Caco-2 (cell line): ENCODE results near the gene SH3BP4. TPM values are rescaled to one million over a fixed set of nuclear protein-coding genes. Genes with fewer than 3 reads are reported as not detected.

Experiments used
- BruUV-seq: library from RNA; stranded (reverse); fragments of 400-500 nt; replicated peaks from 2 replicates; lab custom pipeline; 2021; lab: Mats Ljungman, UMichigan
- CTCF ChIA-PET: fragments of 300-600 bp; sonication (Branson Sonifier 250); formaldehyde crosslinking; loops from one replicate; lab custom pipeline; 2022; ENCODE audit warnings: antibody characterized with exemption; lab: Charles Lee
- POLR2A ChIA-PET: fragments of 300-600 bp; sonication (Branson Sonifier 250); formaldehyde crosslinking; loops from one replicate; lab custom pipeline; 2022; ENCODE audit warnings: antibody characterized with exemption; lab: Charles Lee
- DNase-seq, 2 experiments: peaks; one replicate each; pipeline versions ENCODE4 v3.0.0 to v3.0.0-alpha.2; 2020 to 2022
- H3K27me3 ChIP-seq: replicated peaks from 2 replicates; pipeline ENCODE4 v1.6.0; 2011; ENCODE audit warnings: low read length; ENCODE audit not compliant: control insufficient read depth, insufficient read depth
- H3K36me3 ChIP-seq: 2 replicates; pipeline ENCODE4 v1.5.1; 2011; ENCODE audit warnings: low read length; ENCODE audit not compliant: control insufficient read depth, insufficient read depth
- H3K4me1 ChIP-seq: fragments of 250-450 bp; sonication (Bioruptor Pico); 2 replicates; pipeline ENCODE4 v1.5.1; 2020; ENCODE audit warnings: mild to moderate bottlenecking
- H3K4me3 ChIP-seq: 2 replicates; pipeline ENCODE4 v1.5.1; 2011; ENCODE audit warnings: low read depth, mild to moderate bottlenecking, control low read depth, low read length
- H3K9me3 ChIP-seq: fragments of 250-450 bp; sonication (Bioruptor Pico); 2 replicates; pipeline ENCODE4 v1.5.1; 2020; ENCODE audit warnings: mild to moderate bottlenecking, moderate library complexity
- H3K27ac Mint-ChIP-seq: one replicate; pipeline ENCODE4 v1.8.0; 2022; ENCODE audit warnings: mixed read lengths; ENCODE audit not compliant: unreplicated experiment
- H3K27me3 Mint-ChIP-seq: one replicate; pipeline ENCODE4 v1.8.0; 2022; ENCODE audit warnings: mixed read lengths; ENCODE audit not compliant: insufficient read depth, unreplicated experiment
- H3K36me3 Mint-ChIP-seq: one replicate; pipeline ENCODE4 v1.8.0; 2022; ENCODE audit warnings: mild to moderate bottlenecking, mixed read lengths; ENCODE audit not compliant: insufficient read depth, unreplicated experiment
- H3K4me1 Mint-ChIP-seq: one replicate; pipeline ENCODE4 v1.8.0; 2022; ENCODE audit warnings: low read depth, mixed read lengths; ENCODE audit not compliant: unreplicated experiment
- H3K4me3 Mint-ChIP-seq: one replicate; pipeline ENCODE4 v1.8.0; 2022; ENCODE audit warnings: mild to moderate bottlenecking, moderate library complexity, mixed read lengths; ENCODE audit not compliant: unreplicated experiment
- H3K9me3 Mint-ChIP-seq: one replicate; pipeline ENCODE4 v1.8.0; 2022; ENCODE audit warnings: mixed read lengths; ENCODE audit not compliant: unreplicated experiment
- CTCF ChIP-seq, 2 experiments: fragments of 200-600 bp in 1 of 2; IDR thresholded peaks; 1 replicate in 1 of 2; 2 replicates in 1 of 2; pipeline versions ENCODE4 v1.5.1 to v1.8.0; 2011 to 2022; ENCODE audit warnings: antibody characterized with exemption in 1 of 2, control low read depth in 1 of 2, inconsistent platforms in 1 of 2, low read depth in 1 of 2, low read length in 1 of 2, mild to moderate bottlenecking in 1 of 2, moderate library complexity in 1 of 2; ENCODE audit not compliant: insufficient read depth in 1 of 2, severe bottlenecking in 1 of 2, unreplicated experiment in 1 of 2
- intact Hi-C: fragments of 100-400 bp; cut with micrococcal nuclease; formaldehyde crosslinking; loops from one replicate; pipeline ENCODE4 v1.10.0; 2022; ENCODE audit not compliant: unreplicated experiment
- total RNA-seq: library from RNA; stranded (reverse); gene quantifications from 2 replicates; pipeline ENCODE4 v1.2.3, GENCODE V29; 2022

SH3BP4 gene
- total RNA-seq, 1 experiment from 2014 or later, result 29.9 TPM

DNA sequence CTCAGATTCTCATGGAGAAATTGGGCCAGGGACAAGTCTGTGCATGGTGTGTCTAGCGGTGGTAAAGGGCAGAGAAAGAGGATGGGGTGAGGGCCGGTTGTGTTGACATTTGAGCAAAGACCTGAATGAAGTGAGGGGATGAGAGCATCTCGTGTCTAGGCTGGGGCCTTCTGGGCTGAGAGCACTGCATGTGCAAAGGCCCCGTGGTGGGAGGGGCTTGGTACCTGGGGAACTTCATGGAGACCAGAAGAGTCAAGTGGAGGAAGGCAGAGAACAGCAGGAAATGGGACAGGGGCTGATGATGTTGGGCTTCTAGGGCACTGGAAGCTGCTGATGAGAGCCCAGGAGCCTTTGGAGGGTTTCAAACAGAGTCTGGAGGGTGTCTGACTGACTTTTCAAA lies 76.8 kb downstream of the SH3BP4 start:
- Histone ChIP-seq H3K36me3 (no peaks in the 10 kb centered on the region), H3K4me3 (no peak overlapping the region), H3K27me3 (no peaks in the 10 kb centered on the region), H3K9me3 (no peaks in the 10 kb centered on the region), H3K4me1 (peaks cover 31% of the 10 kb centered on the region)
- BruUV-seq, result no TSS peak
- POLR2A ChIA-PET, result no interaction called here
- CTCF ChIA-PET, result no interaction called here
- Mint-ChIP-seq H3K4me3 (no peak overlapping the region), H3K9me3 (no peaks in the 10 kb centered on the region), H3K27me3 (no peaks in the 10 kb centered on the region), H3K27ac (no peak overlapping the region), H3K4me1 (peaks cover 28% of the 10 kb centered on the region), H3K36me3 (peaks cover 17% of the 10 kb centered on the region)
- no peak for TF ChIP-seq CTCF (IDR thresholded peaks at IDR 0.05; ENCODE audit: insufficient read depth in 1 of 2, low read depth in 1 of 2, low read length in 1 of 2, severe bottlenecking in 1 of 2, unreplicated experiment in 1 of 2)
- DNase-seq, result no peak
- intact Hi-C loops, result no loop called here

DNA sequence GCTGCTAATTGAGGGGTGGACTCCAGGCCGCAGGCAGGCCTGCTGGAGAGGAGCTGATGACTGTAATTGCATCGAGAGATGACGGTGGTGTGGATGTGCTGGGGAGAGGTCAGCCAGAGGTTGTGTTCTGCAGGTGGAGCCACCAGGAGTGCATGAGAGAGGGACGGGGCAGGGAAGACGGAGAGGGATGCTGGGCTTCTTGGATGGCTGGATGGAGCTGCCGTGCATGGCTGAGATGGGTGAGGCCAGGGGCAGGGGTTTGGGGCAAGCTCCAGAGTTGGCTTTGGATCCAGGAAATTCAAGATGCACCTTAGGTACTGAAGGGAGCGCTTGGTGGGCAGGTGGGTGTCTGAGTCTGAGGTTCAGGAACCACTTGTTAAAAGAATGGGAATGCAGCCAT lies 77.2 kb downstream of the SH3BP4 start:
- no peaks in the 10 kb centered on the region for H3K9me3 ChIP-seq
- H3K27me3 ChIP-seq, result no peaks in the 10 kb centered on the region
- no peak overlapping the region for H3K4me3 ChIP-seq
- DNase-seq, result no peak
- Mint-ChIP-seq H3K9me3 (no peaks in the 10 kb centered on the region), H3K4me3 (no peak overlapping the region), H3K36me3 (peaks cover 17% of the 10 kb centered on the region), H3K27me3 (no peaks in the 10 kb centered on the region), H3K4me1 (peaks cover 28% of the 10 kb centered on the region), H3K27ac (no peak overlapping the region)
- intact Hi-C loops, result no loop called here
- POLR2A ChIA-PET, result no interaction called here
- BruUV-seq, result no TSS peak
- peaks cover 30% of the 10 kb centered on the region for H3K4me1 ChIP-seq
- TF ChIP-seq CTCF (IDR thresholded peaks at IDR 0.05; ENCODE audit: insufficient read depth in 1 of 2, low read depth in 1 of 2, low read length in 1 of 2, severe bottlenecking in 1 of 2, unreplicated experiment in 1 of 2), result no peak
- CTCF ChIA-PET, result no interaction called here
- no peaks in the 10 kb centered on the region for H3K36me3 ChIP-seq

- no peak for TF ChIP-seq CTCF (IDR thresholded peaks at IDR 0.05; ENCODE audit: insufficient read depth in 1 of 2, low read depth in 1 of 2, low read length in 1 of 2, severe bottlenecking in 1 of 2, unreplicated experiment in 1 of 2)
- H3K36me3 Mint-ChIP-seq, result peaks cover 22% of the 10 kb centered on the region
- ChIA-PET CTCF (no interaction called here), POLR2A (no interaction called here)
- H3K9me3 Mint-ChIP-seq, result no peaks in the 10 kb centered on the region
- no peaks in the 10 kb centered on the region for H3K9me3 ChIP-seq
- H3K4me1 Mint-ChIP-seq, result peaks cover 28% of the 10 kb centered on the region
- DNase-seq, result no peak
- no peaks in the 10 kb centered on the region for H3K27me3 Mint-ChIP-seq
- BruUV-seq, result no TSS peak
- H3K27me3 ChIP-seq, result no peaks in the 10 kb centered on the region
- H3K4me3 Mint-ChIP-seq, result no peak overlapping the region
- H3K36me3 ChIP-seq, result no peaks in the 10 kb centered on the region
- intact Hi-C loops, result no loop called here
- no peak overlapping the region for H3K27ac Mint-ChIP-seq
- H3K4me3 ChIP-seq, result no peak overlapping the region
- H3K4me1 ChIP-seq, result peaks cover 19% of the 10 kb centered on the region
Observed at GRCh38 chr2:235030126-235030525, 78.3 kb downstream of the SH3BP4 start.
